Tibial artery (tissue), 4 donors: ENCODE measurements around the gene LRRC46.

Experiments
- DNase-seq, 2 donors: peaks; one replicate each; pipeline ENCODE4 v3.0.0-alpha.2; 2019
- H3K27ac ChIP-seq, 2 donors: fragments of 200-600 bp; sonication (generic) in 1 of 2; 1 replicate in 1 of 2; 2 replicates in 1 of 2; pipeline ENCODE4 v1.5.1; 2018 to 2019; ENCODE audit warnings: mild to moderate bottlenecking in 1 of 2
- H3K27me3 ChIP-seq, 2 donors: fragments of 200-600 bp; sonication (generic) in 1 of 2; one replicate each; pipeline versions ENCODE4 v1.5.1 to v1.6.0; 2016 to 2019
- H3K36me3 ChIP-seq, 3 donors: fragments of 200-600 bp; sonication (generic) in 2 of 3; one replicate each; pipeline ENCODE4 v1.5.1; 2016 to 2019; ENCODE audit warnings: mild to moderate bottlenecking in 2 of 3
- H3K4me1 ChIP-seq, 4 donors: fragments of 200-600 bp; sonication (generic) in 2 of 4; 1 replicate in 3 of 4; 2 replicates in 1 of 4; pipeline ENCODE4 v1.5.1; 2016 to 2019
- H3K4me3 ChIP-seq, 2 donors: fragments of 200-600 bp; sonication (generic) in 1 of 2; 1 replicate in 1 of 2; 2 replicates in 1 of 2; pipeline ENCODE4 v1.5.1; 2018 to 2019; ENCODE audit warnings: mild to moderate bottlenecking in 2 of 2
- H3K9me3 ChIP-seq, 3 donors: fragments of 200-600 bp; sonication (generic) in 1 of 3; one replicate each; pipeline ENCODE4 v1.5.1; 2016 to 2019
- CTCF ChIP-seq, 2 experiments: fragments of 200-600 bp in 1 of 2; fragments of 450-650 bp in 1 of 2; IDR thresholded peaks; one replicate each; pipeline ENCODE4 v1.5.1; 2017 to 2019; ENCODE audit warnings: antibody characterized with exemption in 2 of 2, mild to moderate bottlenecking in 1 of 2, moderate library complexity in 1 of 2
- intact Hi-C: fragments of 100-400 bp; cut with DNase I; formaldehyde crosslinking; loops from one replicate; pipeline ENCODE4 v1.15.0; 2023; ENCODE audit warnings: low total_unique reads

Gene LRRC46

GRCh38 chr17:47867813-47868533, 36.5 kb downstream of the LRRC46 start:
- no peak for TF ChIP-seq CTCF (IDR thresholded peaks at IDR 0.05)
- no peak for DNase-seq
- intact Hi-C loops, result no loop called here
- Histone ChIP-seq H3K36me3 (no peaks in the 10 kb centered on the region), H3K27ac (no peak overlapping the region), H3K27me3 (peaks cover 0 to 78% of the 10 kb centered on the region in 2 donors), H3K4me1 (peaks cover 0 to 10% (median 7%) of the 10 kb centered on the region in 4 donors), H3K4me3 (no peak overlapping the region), H3K9me3 (no peaks in the 10 kb centered on the region)

- Histone ChIP-seq H3K9me3 (no peaks in the 10 kb centered on the region), H3K4me3 (no peak overlapping the region), H3K27me3 (peaks cover 0 to 90% of the 10 kb centered on the region in 2 donors), H3K36me3 (no peaks in the 10 kb centered on the region), H3K4me1 (peaks cover 0 to 7% (median 6%) of the 10 kb centered on the region in 4 donors), H3K27ac (no peak overlapping the region)
- intact Hi-C loops, result no loop called here
- no peak for DNase-seq
- TF ChIP-seq CTCF (IDR thresholded peaks at IDR 0.05), result no peak
Measured at GRCh38 chr17:47869114-47869513, 37.6 kb downstream of the LRRC46 start.

GRCh38 chr17:47870056-47870455, 38.6 kb downstream of the LRRC46 start:
- peaks cover 0 to 95% of the 10 kb centered on the region in 2 donors for H3K27me3 ChIP-seq
- no peak for TF ChIP-seq CTCF (IDR thresholded peaks at IDR 0.05)
- H3K27ac ChIP-seq, result no peak overlapping the region
- H3K4me3 ChIP-seq, result no peak overlapping the region
- H3K4me1 ChIP-seq, result peaks cover 0 to 10% (median 6%) of the 10 kb centered on the region in 4 donors
- intact Hi-C loops, result no loop called here
- no peaks in the 10 kb centered on the region for H3K36me3 ChIP-seq
- no peak for DNase-seq
- H3K9me3 ChIP-seq, result no peaks in the 10 kb centered on the region

- no peak for DNase-seq
- peaks cover 0 to 10% (median 6%) of the 10 kb centered on the region in 4 donors for H3K4me1 ChIP-seq
- TF ChIP-seq CTCF (IDR thresholded peaks at IDR 0.05), result no peak
- no peaks in the 10 kb centered on the region for H3K36me3 ChIP-seq
- H3K27ac ChIP-seq, result no peak overlapping the region
- no peaks in the 10 kb centered on the region for H3K9me3 ChIP-seq
- intact Hi-C loops, result no loop called here
- no peak overlapping the region for H3K4me3 ChIP-seq
- peaks cover 0 to 95% of the 10 kb centered on the region in 2 donors for H3K27me3 ChIP-seq
Measured at GRCh38 chr17:47871048-47871447, 39.6 kb downstream of the LRRC46 start.

GRCh38 chr17:47872019-47872650, 40.7 kb downstream of the LRRC46 start:
- TF ChIP-seq CTCF (IDR thresholded peaks at IDR 0.05), result no peak
- no peak for DNase-seq
- intact Hi-C loops, result no loop called here
- no peak overlapping the region for H3K27ac ChIP-seq
- no peaks in the 10 kb centered on the region for H3K36me3 ChIP-seq
- H3K9me3 ChIP-seq, result no peaks in the 10 kb centered on the region
- no peak overlapping the region for H3K4me3 ChIP-seq
- peaks cover 0 to 92% of the 10 kb centered on the region in 2 donors for H3K27me3 ChIP-seq
- H3K4me1 ChIP-seq, result peaks cover 0 to 10% (median 6%) of the 10 kb centered on the region in 4 donors
